SK-N-SH treated with all-trans-retinoic acid at 6 μM for 48 hours (cell line): ENCODE results near the gene CENPL.
A peak's percentile ranks its signal among the peaks of the same experiment; 100 is the strongest.
"Not testable (repeated sequence)": the region's sequence is repeated elsewhere in the genome, so short reads cannot be mapped to it uniquely, and the experiment has no call there.

Experiments used
- ATAC-seq: fragments of 200-7000 bp; cut with Tn5 transposase; 3 replicates; pipeline ENCODE4 v1.9.1; 2020; ENCODE audit warnings: mild to moderate bottlenecking, moderate library complexity
- ARNTL ChIP-seq: fragments of 450-650 bp; formaldehyde crosslinking; IDR thresholded peaks from 2 replicates; pipeline ENCODE4 v1.5.0; 2020; ENCODE audit warnings: low read depth, mild to moderate bottlenecking, moderate library complexity, borderline replicate concordance
- BACH2 ChIP-seq: fragments of 250-450 bp; sonication (Bioruptor Pico); IDR thresholded peaks from 2 replicates; pipeline ENCODE4 v1.9.0; 2021; ENCODE audit warnings: mild to moderate bottlenecking, borderline replicate concordance
- CSDC2 ChIP-seq: fragments of 250-450 bp; sonication (Bioruptor Pico); IDR thresholded peaks from 2 replicates; pipeline ENCODE4 v1.5.0; 2020; ENCODE audit warnings: mild to moderate bottlenecking, moderate library complexity
- CSRNP3 ChIP-seq: fragments of 250-450 bp; sonication (Bioruptor Pico); IDR thresholded peaks from 2 replicates; pipeline ENCODE4 v1.5.1; 2021; ENCODE audit warnings: mild to moderate bottlenecking, moderate library complexity
- GLIS3 ChIP-seq: fragments of 250-450 bp; sonication (Bioruptor Pico); IDR thresholded peaks from 2 replicates; pipeline ENCODE4 v1.5.0; 2020; ENCODE audit warnings: mild to moderate bottlenecking, moderate library complexity
- ISL1 ChIP-seq: fragments of 250-450 bp; sonication (Bioruptor Pico); IDR thresholded peaks from 2 replicates; pipeline ENCODE4 v2.1.2; 2022; ENCODE audit warnings: mild to moderate bottlenecking, moderate library complexity
- OSR1 ChIP-seq: fragments of 250-450 bp; sonication (Bioruptor Pico); IDR thresholded peaks from 2 replicates; pipeline ENCODE4 v1.8.0; 2022; ENCODE audit warnings: moderate library complexity, mild to moderate bottlenecking, inconsistent platforms
- PPARA ChIP-seq: fragments of 250-450 bp; sonication (Bioruptor Pico); IDR thresholded peaks from 2 replicates; pipeline ENCODE4 v1.5.0; 2020; ENCODE audit warnings: mild to moderate bottlenecking, borderline replicate concordance
- RARB ChIP-seq: fragments of 250-450 bp; sonication (Bioruptor Pico); IDR thresholded peaks from 2 replicates; pipeline ENCODE4 v1.8.0; 2021; ENCODE audit warnings: mild to moderate bottlenecking, moderate library complexity
- SNAI2 ChIP-seq: fragments of 250-450 bp; sonication (Bioruptor Pico); IDR thresholded peaks from 2 replicates; pipeline ENCODE4 v1.5.0; 2020; ENCODE audit warnings: mild to moderate bottlenecking, moderate library complexity
- TOX ChIP-seq: fragments of 250-450 bp; sonication (Bioruptor Pico); IDR thresholded peaks from 2 replicates; pipeline ENCODE4 v1.8.0; 2021; ENCODE audit warnings: mild to moderate bottlenecking, moderate library complexity, borderline replicate concordance
- ZC3H10 ChIP-seq: fragments of 250-450 bp; sonication (Bioruptor Pico); IDR thresholded peaks from 2 replicates; pipeline ENCODE4 v1.5.1; 2021; ENCODE audit warnings: mild to moderate bottlenecking, moderate library complexity
- ZFP3 ChIP-seq: fragments of 250-450 bp; sonication (Bioruptor Pico); IDR thresholded peaks from 2 replicates; pipeline ENCODE4 v1.5.0; 2020; ENCODE audit warnings: mild to moderate bottlenecking, moderate library complexity
- ZFP30 ChIP-seq: fragments of 450-650 bp; formaldehyde crosslinking; IDR thresholded peaks from 2 replicates; pipeline ENCODE4 v1.5.0; 2022; ENCODE audit warnings: mild to moderate bottlenecking, moderate library complexity
- ZNF565 ChIP-seq: fragments of 450-650 bp; formaldehyde crosslinking; conservative IDR thresholded peaks from 2 replicates; pipeline ENCODE4 v1.5.0; 2020; ENCODE audit warnings: low read depth, mild to moderate bottlenecking, moderate library complexity
- ZNF70 ChIP-seq: fragments of 450-650 bp; formaldehyde crosslinking; IDR thresholded peaks from 2 replicates; pipeline ENCODE4 v1.5.0; 2020; ENCODE audit warnings: mild to moderate bottlenecking, moderate library complexity
- ZNF8 ChIP-seq: fragments of 450-650 bp; formaldehyde crosslinking; IDR thresholded peaks from 2 replicates; pipeline ENCODE4 v1.5.0; 2020; ENCODE audit warnings: mild to moderate bottlenecking, moderate library complexity
- TF ChIP-seq, protein P1 (sequence below): fragments of 250-450 bp; sonication (Bioruptor Pico); IDR thresholded peaks from 2 replicates; pipeline ENCODE4 v1.5.1; 2020; ENCODE audit warnings: low read depth, mild to moderate bottlenecking, moderate library complexity
- TF ChIP-seq, protein P2 (sequence below): fragments of 250-450 bp; sonication (Bioruptor Pico); IDR thresholded peaks from 2 replicates; pipeline ENCODE4 v1.5.0; 2020; ENCODE audit warnings: mild to moderate bottlenecking, moderate library complexity
- TF ChIP-seq, protein P3 (sequence below): fragments of 250-450 bp; sonication (Bioruptor Pico); IDR thresholded peaks from 2 replicates; pipeline ENCODE4 v1.8.0; 2021; ENCODE audit warnings: low read depth, mild to moderate bottlenecking, moderate library complexity, borderline replicate concordance
- TF ChIP-seq, protein P4 (sequence below): fragments of 250-450 bp; sonication (Bioruptor Pico); IDR thresholded peaks from 2 replicates; pipeline ENCODE4 v1.8.0; 2020; ENCODE audit warnings: mild to moderate bottlenecking, moderate library complexity, borderline replicate concordance

The CENPL gene

DNA sequence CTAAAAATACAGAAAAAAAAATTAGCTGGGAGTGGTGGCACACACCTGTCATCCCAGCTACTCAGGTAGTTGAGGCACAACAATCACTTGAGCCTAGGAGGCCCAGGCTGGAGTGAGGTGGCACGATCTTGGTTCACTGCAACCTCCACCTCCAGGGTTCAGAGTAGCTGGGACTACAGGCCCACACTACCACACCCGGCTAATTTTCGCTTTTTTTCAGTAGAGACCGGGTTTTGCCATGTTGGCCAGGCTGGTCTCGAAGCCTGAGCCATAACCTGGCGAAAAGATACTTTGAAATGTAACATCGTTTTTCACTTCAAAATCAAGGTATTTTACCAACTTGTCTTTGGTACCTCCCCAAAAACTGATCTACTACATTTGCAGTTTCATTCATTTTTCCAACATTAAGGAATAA is 37.1 kb upstream of the CENPL start:
- peak; percentile 16 for ATAC-seq
- TF ChIP-seq CSRNP3 = 0 out of 2 replicates have a peak, but pooled peaks have one; percentile 31
- TF ChIP-seq PPARA (CRISPR knock-in tag) = no peak
- TF ChIP-seq ZNF8 (CRISPR knock-in tag) = no peak
- no peak for TF ChIP-seq BACH2 (CRISPR knock-in tag)
- peak; percentile 65 for TF ChIP-seq ZC3H10 (CRISPR knock-in tag)
- no peak for TF ChIP-seq TOX (CRISPR knock-in tag)
- peak; percentile 67; the same call in 1 of the 2 replicates for TF ChIP-seq GLIS3

DNA sequence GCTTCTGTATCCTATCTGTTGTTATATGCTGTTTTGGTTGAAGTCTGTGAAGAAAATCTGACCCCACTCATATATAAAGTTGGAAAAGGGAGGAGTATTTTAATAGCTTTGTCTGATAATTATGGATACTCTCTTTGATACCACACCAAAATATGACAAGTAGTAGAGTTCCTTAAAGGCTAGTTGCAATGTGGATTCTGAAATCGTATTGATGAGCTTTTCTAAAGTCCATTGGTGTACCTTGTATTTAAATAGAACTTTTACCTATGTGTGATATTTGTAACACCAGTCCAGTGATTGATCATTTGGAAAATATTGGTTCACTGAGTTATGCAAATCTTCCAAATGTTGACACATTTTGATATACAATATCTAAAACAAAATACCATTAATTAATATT is 35.4 kb upstream of the CENPL start:
- TF ChIP-seq PPARA (CRISPR knock-in tag) = no peak
- TF ChIP-seq ZNF565 (CRISPR knock-in tag) = no peak
- no peak for TF ChIP-seq BACH2 (CRISPR knock-in tag)
- TF ChIP-seq, protein P1, sequence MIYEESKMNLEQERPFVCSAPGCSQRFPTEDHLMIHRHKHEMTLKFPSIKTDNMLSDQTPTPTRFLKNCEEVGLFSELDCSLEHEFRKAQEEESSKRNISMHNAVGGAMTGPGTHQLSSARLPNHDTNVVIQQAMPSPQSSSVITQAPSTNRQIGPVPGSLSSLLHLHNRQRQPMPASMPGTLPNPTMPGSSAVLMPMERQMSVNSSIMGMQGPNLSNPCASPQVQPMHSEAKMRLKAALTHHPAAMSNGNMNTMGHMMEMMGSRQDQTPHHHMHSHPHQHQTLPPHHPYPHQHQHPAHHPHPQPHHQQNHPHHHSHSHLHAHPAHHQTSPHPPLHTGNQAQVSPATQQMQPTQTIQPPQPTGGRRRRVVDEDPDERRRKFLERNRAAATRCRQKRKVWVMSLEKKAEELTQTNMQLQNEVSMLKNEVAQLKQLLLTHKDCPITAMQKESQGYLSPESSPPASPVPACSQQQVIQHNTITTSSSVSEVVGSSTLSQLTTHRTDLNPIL (CRISPR knock-in tag) = no peak
- TF ChIP-seq ZNF8 (CRISPR knock-in tag) = no peak
- no peak for TF ChIP-seq ZFP3
- no peak for TF ChIP-seq SNAI2 (CRISPR knock-in tag)
- TF ChIP-seq, protein P2, sequence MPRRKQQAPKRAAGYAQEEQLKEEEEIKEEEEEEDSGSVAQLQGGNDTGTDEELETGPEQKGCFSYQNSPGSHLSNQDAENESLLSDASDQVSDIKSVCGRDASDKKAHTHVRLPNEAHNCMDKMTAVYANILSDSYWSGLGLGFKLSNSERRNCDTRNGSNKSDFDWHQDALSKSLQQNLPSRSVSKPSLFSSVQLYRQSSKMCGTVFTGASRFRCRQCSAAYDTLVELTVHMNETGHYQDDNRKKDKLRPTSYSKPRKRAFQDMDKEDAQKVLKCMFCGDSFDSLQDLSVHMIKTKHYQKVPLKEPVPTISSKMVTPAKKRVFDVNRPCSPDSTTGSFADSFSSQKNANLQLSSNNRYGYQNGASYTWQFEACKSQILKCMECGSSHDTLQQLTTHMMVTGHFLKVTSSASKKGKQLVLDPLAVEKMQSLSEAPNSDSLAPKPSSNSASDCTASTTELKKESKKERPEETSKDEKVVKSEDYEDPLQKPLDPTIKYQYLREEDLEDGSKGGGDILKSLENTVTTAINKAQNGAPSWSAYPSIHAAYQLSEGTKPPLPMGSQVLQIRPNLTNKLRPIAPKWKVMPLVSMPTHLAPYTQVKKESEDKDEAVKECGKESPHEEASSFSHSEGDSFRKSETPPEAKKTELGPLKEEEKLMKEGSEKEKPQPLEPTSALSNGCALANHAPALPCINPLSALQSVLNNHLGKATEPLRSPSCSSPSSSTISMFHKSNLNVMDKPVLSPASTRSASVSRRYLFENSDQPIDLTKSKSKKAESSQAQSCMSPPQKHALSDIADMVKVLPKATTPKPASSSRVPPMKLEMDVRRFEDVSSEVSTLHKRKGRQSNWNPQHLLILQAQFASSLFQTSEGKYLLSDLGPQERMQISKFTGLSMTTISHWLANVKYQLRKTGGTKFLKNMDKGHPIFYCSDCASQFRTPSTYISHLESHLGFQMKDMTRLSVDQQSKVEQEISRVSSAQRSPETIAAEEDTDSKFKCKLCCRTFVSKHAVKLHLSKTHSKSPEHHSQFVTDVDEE = no peak
- TF ChIP-seq, protein P3, sequence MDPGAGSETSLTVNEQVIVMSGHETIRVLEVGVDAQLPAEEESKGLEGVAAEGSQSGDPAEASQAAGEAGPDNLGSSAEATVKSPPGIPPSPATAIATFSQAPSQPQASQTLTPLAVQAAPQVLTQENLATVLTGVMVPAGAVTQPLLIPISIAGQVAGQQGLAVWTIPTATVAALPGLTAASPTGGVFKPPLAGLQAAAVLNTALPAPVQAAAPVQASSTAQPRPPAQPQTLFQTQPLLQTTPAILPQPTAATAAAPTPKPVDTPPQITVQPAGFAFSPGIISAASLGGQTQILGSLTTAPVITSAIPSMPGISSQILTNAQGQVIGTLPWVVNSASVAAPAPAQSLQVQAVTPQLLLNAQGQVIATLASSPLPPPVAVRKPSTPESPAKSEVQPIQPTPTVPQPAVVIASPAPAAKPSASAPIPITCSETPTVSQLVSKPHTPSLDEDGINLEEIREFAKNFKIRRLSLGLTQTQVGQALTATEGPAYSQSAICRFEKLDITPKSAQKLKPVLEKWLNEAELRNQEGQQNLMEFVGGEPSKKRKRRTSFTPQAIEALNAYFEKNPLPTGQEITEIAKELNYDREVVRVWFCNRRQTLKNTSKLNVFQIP = no peak
- TF ChIP-seq ZNF70 (CRISPR knock-in tag) = no peak
- no peak for TF ChIP-seq ARNTL (CRISPR knock-in tag)
- TF ChIP-seq CSRNP3 = no peak
- no peak for TF ChIP-seq ZFP30 (CRISPR knock-in tag)
- no peak for TF ChIP-seq OSR1 (CRISPR knock-in tag)
- TF ChIP-seq GLIS3 = no peak
- TF ChIP-seq, protein P4, sequence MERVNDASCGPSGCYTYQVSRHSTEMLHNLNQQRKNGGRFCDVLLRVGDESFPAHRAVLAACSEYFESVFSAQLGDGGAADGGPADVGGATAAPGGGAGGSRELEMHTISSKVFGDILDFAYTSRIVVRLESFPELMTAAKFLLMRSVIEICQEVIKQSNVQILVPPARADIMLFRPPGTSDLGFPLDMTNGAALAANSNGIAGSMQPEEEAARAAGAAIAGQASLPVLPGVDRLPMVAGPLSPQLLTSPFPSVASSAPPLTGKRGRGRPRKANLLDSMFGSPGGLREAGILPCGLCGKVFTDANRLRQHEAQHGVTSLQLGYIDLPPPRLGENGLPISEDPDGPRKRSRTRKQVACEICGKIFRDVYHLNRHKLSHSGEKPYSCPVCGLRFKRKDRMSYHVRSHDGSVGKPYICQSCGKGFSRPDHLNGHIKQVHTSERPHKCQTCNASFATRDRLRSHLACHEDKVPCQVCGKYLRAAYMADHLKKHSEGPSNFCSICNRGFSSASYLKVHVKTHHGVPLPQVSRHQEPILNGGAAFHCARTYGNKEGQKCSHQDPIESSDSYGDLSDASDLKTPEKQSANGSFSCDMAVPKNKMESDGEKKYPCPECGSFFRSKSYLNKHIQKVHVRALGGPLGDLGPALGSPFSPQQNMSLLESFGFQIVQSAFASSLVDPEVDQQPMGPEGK (CRISPR knock-in tag) = no peak
- no peak for TF ChIP-seq CSDC2
- no peak; the same call in 1 of the 2 replicates for TF ChIP-seq TOX (CRISPR knock-in tag)
- TF ChIP-seq ISL1 (CRISPR knock-in tag) = no peak
- TF ChIP-seq RARB (CRISPR knock-in tag) = no peak
- no peak for ATAC-seq

DNA sequence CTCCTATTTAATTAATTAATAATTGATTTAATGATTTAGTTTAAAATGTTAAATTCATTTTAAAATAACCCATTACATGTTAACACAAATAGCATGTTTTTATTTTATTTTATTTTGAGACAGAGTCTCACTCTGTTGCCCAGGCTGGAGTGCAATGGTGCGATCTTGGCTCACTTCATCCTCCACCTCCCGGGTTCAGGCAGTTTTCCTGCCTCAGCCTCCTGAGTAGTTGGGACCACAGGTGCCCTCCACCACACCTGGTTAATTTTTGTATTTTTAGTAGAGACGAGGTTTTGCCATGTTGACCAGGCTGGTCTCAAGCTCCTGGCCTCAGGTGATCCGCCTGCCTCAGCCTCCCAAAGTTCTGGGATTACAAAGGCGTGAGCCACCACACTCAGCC is 34.9 kb upstream of the CENPL start:
- ATAC-seq = not testable (repeated sequence)
